ENCODE results near the gene CNPY2. TPM values are rescaled to one million over a fixed set of nuclear protein-coding genes. Genes with fewer than 3 reads are reported as not detected.

The CNPY2 gene
- total and polyA plus RNA-seq, 2 of the 13 experiments (the other 11 are each of a cell fraction or from before 2014, with no cell fraction given), result 285 to 356 TPM

- no peak for TF ChIP-seq AFF4 (CRISPR knock-in tag; IDR thresholded peaks at IDR 0.05)
- TF ChIP-seq ONECUT2 (CRISPR knock-in tag; IDR thresholded peaks at IDR 0.05), result 0 out of 2 replicates have a peak, but pooled peaks have one; percentile 55
- no peak; the same call in none of the 2 replicates for TF ChIP-seq REPIN1 (CRISPR knock-in tag; IDR thresholded peaks at IDR 0.05; ENCODE audit: borderline replicate concordance, low read depth)
- TF ChIP-seq HNRNPUL1 (IDR thresholded peaks at IDR 0.05; ENCODE audit: low read depth, low read length), result no peak
- TF ChIP-seq CEBPG (CRISPR knock-in tag; IDR thresholded peaks at IDR 0.05), result no peak; the same call in none of the 2 replicates
- TF ChIP-seq ZNF484 (CRISPR knock-in tag; IDR thresholded peaks at IDR 0.05; ENCODE audit: borderline replicate concordance, low read depth), result no peak
- TF ChIP-seq BRF2 (CRISPR knock-in tag; IDR thresholded peaks at IDR 0.05), result no peak
- TF ChIP-seq ZBTB46 (CRISPR knock-in tag; IDR thresholded peaks at IDR 0.05; ENCODE audit: borderline replicate concordance), result no peak; the same call in 1 of the 2 replicates
- TF ChIP-seq HMG20A (CRISPR knock-in tag; IDR thresholded peaks at IDR 0.05; ENCODE audit: borderline replicate concordance), result no peak
- TF ChIP-seq ZNF644 (CRISPR knock-in tag; IDR thresholded peaks at IDR 0.05; ENCODE audit: low read depth), result no peak
- TF ChIP-seq ZNF263 (CRISPR knock-in tag; IDR thresholded peaks at IDR 0.05), result peak; percentile 69
- peak; percentile 81; the same call in 1 of the 2 replicates for TF ChIP-seq ZNF605 (CRISPR knock-in tag; IDR thresholded peaks at IDR 0.05)
- peak; percentile 40; the same call in 1 of the 2 replicates for TF ChIP-seq SNAI1 (CRISPR knock-in tag; IDR thresholded peaks at IDR 0.05; ENCODE audit: borderline replicate concordance)
- TF ChIP-seq ATF2 (CRISPR knock-in tag; IDR thresholded peaks at IDR 0.05), result peak; percentile 83
- TF ChIP-seq CBFB (CRISPR knock-in tag; IDR thresholded peaks at IDR 0.05), result peak; percentile 34; the same call in 1 of the 2 replicates
- TF ChIP-seq CREBL2 (CRISPR knock-in tag; IDR thresholded peaks at IDR 0.05; ENCODE audit: borderline replicate concordance), result peak; percentile 39; the same call in 1 of the 2 replicates
- TF ChIP-seq ZNF749 (CRISPR knock-in tag; IDR thresholded peaks at IDR 0.05; ENCODE audit: borderline replicate concordance), result 0 out of 2 replicates have a peak, but pooled peaks have one; percentile 19
- no peak for TF ChIP-seq JUND (CRISPR knock-in tag; IDR thresholded peaks at IDR 0.05)
- TF ChIP-seq ZNF878 (CRISPR knock-in tag; IDR thresholded peaks at IDR 0.05), result no peak
- no peak for TF ChIP-seq HOXA7 (CRISPR knock-in tag; IDR thresholded peaks at IDR 0.05)
- no peak for TF ChIP-seq ZSCAN29 (CRISPR knock-in tag; conservative IDR thresholded peaks at IDR 0.05)
These were observed at the start of gene CNPY2 (continued) for GRCh38 chr12:56315622-56316473.

Data from HepG2 (cell line).